DND-41 (cell line): ENCODE measurements around the gene ADK.

Source experiments
- ATAC-seq: fragments of 200-7000 bp; cut with Tn5 transposase; 3 replicates; pipeline ENCODE4 v1.9.1; 2021; ENCODE audit warnings: low read depth; ENCODE audit not compliant: insufficient read depth
- DNase-seq: peaks from one replicate; pipeline ENCODE4 v3.0.0-alpha.2; 2020
- H2AFZ ChIP-seq: 2 replicates; pipeline ENCODE4 v1.6.0; 2012; ENCODE audit warnings: low read depth, low read length
- H3K27ac ChIP-seq: 2 replicates; pipeline ENCODE4 v1.5.1; 2012; ENCODE audit warnings: low read length, inconsistent platforms
- H3K27me3 ChIP-seq: fragments of 200-600 bp; sonication (generic); 2 replicates; pipeline ENCODE4 v1.6.0; 2012; ENCODE audit warnings: low read length, mild to moderate bottlenecking, inconsistent platforms; ENCODE audit not compliant: insufficient read depth, poor library complexity
- H3K36me3 ChIP-seq: 2 replicates; pipeline ENCODE4 v1.5.1; 2012; ENCODE audit warnings: low read length, inconsistent platforms; ENCODE audit not compliant: insufficient read depth
- H3K4me1 ChIP-seq: 2 replicates; pipeline ENCODE4 v1.5.1; 2012; ENCODE audit warnings: mild to moderate bottlenecking, low read length; ENCODE audit not compliant: insufficient read depth
- H3K4me2 ChIP-seq: 2 replicates; pipeline ENCODE4 v1.6.0; 2012; ENCODE audit warnings: mild to moderate bottlenecking, moderate library complexity, low read length, inconsistent platforms; ENCODE audit not compliant: insufficient read depth
- H3K4me3 ChIP-seq, 2 experiments: fragments of 200-600 bp in 1 of 2; shearing (Covaris generic) in 1 of 2; 2 replicates each; pipeline ENCODE4 v1.5.1; 2012 to 2016; ENCODE audit warnings: inconsistent platforms in 2 of 2, low read length in 2 of 2, mild to moderate bottlenecking in 2 of 2, low read depth in 1 of 2, moderate library complexity in 1 of 2
- H3K79me2 ChIP-seq: 2 replicates; pipeline ENCODE4 v1.6.0; 2012; ENCODE audit warnings: low read length, inconsistent platforms; ENCODE audit not compliant: insufficient read depth
- H3K9ac ChIP-seq: 2 replicates; pipeline ENCODE4 v1.6.0; 2012; ENCODE audit warnings: low read depth, mild to moderate bottlenecking, inconsistent platforms, low read length, moderate library complexity
- H3K9me3 ChIP-seq: 2 replicates; pipeline ENCODE4 v1.5.1; 2012; ENCODE audit warnings: low read length, moderate library complexity, mild to moderate bottlenecking, inconsistent platforms; ENCODE audit not compliant: insufficient read depth, severe bottlenecking
- H4K20me1 ChIP-seq: 2 replicates; pipeline ENCODE4 v1.6.0; 2012; ENCODE audit warnings: low read length; ENCODE audit not compliant: insufficient read depth
- EZH2 ChIP-seq: IDR thresholded peaks from 3 replicates; pipeline ENCODE4 v1.6.1; 2012; ENCODE audit warnings: borderline replicate concordance, low read depth, mild to moderate bottlenecking, moderate library complexity, low read length, inconsistent platforms; ENCODE audit not compliant: severe bottlenecking
- TF ChIP-seq, protein P1 (sequence below): IDR thresholded peaks from 2 replicates; pipeline ENCODE4 v1.5.1; 2012; ENCODE audit warnings: borderline replicate concordance, low read length, moderate library complexity, mild to moderate bottlenecking; ENCODE audit not compliant: poor library complexity, severe bottlenecking; ENCODE audit errors: extremely low read depth

Gene ADK

GRCh38 chr10:74738542-74738941 lies 587.5 kb downstream of the ADK start:
- H3K27ac ChIP-seq: peak overlapping the region; percentile 51
- no peak overlapping the region for H3K9ac ChIP-seq
- H3K79me2 ChIP-seq: no peaks in the 10 kb centered on the region
- TF ChIP-seq, protein P1, sequence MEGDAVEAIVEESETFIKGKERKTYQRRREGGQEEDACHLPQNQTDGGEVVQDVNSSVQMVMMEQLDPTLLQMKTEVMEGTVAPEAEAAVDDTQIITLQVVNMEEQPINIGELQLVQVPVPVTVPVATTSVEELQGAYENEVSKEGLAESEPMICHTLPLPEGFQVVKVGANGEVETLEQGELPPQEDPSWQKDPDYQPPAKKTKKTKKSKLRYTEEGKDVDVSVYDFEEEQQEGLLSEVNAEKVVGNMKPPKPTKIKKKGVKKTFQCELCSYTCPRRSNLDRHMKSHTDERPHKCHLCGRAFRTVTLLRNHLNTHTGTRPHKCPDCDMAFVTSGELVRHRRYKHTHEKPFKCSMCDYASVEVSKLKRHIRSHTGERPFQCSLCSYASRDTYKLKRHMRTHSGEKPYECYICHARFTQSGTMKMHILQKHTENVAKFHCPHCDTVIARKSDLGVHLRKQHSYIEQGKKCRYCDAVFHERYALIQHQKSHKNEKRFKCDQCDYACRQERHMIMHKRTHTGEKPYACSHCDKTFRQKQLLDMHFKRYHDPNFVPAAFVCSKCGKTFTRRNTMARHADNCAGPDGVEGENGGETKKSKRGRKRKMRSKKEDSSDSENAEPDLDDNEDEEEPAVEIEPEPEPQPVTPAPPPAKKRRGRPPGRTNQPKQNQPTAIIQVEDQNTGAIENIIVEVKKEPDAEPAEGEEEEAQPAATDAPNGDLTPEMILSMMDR: no peak
- no peak for TF ChIP-seq EZH2
- DNase-seq (no peak), ATAC-seq (no peak)
- no peak overlapping the region for H3K4me3 ChIP-seq
- H3K4me1 ChIP-seq: peaks cover 17% of the 10 kb centered on the region
- peak overlapping the region; percentile 25; the same call in 1 of the 2 replicates for H3K4me2 ChIP-seq
- no peaks in the 10 kb centered on the region for H3K27me3 ChIP-seq
- H3K9me3 ChIP-seq: no peaks in the 10 kb centered on the region
- H3K36me3 ChIP-seq: no peaks in the 10 kb centered on the region
- peak overlapping the region; percentile 62; the same call in 1 of the 2 replicates for H2AFZ ChIP-seq
- no peaks in the 10 kb centered on the region for H4K20me1 ChIP-seq

DNA sequence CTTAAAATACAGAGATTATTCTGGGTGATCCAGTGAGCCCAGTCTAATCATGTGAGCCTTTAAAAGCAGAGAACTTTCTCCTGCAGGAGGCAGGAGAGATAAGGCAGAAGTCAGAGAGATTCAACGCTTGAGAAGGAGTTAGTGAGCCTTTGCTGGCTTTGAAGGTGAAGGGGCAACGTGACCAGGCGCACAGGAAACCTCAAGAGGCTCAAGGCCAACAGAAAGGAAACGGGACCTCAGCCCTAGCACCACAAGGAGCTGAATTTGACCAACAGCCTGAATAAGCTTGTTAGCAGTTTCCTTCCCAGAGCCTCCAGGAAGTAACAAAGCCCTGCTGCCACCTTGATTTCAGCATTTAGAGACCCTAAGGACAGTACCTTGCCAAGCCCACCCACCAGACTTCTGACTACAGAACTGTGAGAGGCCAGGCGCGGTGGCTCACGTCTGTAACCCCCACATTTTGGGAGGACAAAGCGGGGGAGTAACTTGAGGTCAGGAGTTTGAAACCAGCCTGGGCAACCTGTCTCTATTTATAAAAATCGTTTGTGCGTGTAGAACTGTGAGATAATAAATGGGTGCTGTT lies 588.1 kb downstream of the ADK start:
- DNase-seq: peak; percentile 69
- Histone ChIP-seq H3K27ac (peak overlapping the region; percentile 51), H2AFZ (peak overlapping the region; percentile 62), H3K36me3 (no peaks in the 10 kb centered on the region), H4K20me1 (no peaks in the 10 kb centered on the region), H3K4me3 (no peak overlapping the region), H3K4me1 (peaks cover 17% of the 10 kb centered on the region), H3K9ac (no peak overlapping the region; the same call in 1 of the 2 replicates), H3K4me2 (peak overlapping the region; percentile 25; the same call in 1 of the 2 replicates), H3K79me2 (no peaks in the 10 kb centered on the region), H3K9me3 (no peaks in the 10 kb centered on the region), H3K27me3 (no peaks in the 10 kb centered on the region)
- peak; percentile 86 for ATAC-seq
- no peak for TF ChIP-seq EZH2
- TF ChIP-seq, protein P1: peak; percentile 67

- no peak overlapping the region for H2AFZ ChIP-seq
- DNase-seq: no peak
- H3K9me3 ChIP-seq: no peaks in the 10 kb centered on the region
- ATAC-seq: no peak
- H3K4me2 ChIP-seq: no peak overlapping the region
- H3K4me1 ChIP-seq: peaks cover 11% of the 10 kb centered on the region
- no peaks in the 10 kb centered on the region for H3K27me3 ChIP-seq
- H4K20me1 ChIP-seq: no peaks in the 10 kb centered on the region
- no peaks in the 10 kb centered on the region for H3K79me2 ChIP-seq
- no peak for TF ChIP-seq EZH2
- TF ChIP-seq, protein P1: no peak
- H3K4me3 ChIP-seq: no peak overlapping the region
- H3K9ac ChIP-seq: no peak overlapping the region
- H3K36me3 ChIP-seq: no peaks in the 10 kb centered on the region
- no peak overlapping the region for H3K27ac ChIP-seq
Measured at GRCh38 chr10:74743401-74743800, 592.4 kb downstream of the ADK start.

DNA sequence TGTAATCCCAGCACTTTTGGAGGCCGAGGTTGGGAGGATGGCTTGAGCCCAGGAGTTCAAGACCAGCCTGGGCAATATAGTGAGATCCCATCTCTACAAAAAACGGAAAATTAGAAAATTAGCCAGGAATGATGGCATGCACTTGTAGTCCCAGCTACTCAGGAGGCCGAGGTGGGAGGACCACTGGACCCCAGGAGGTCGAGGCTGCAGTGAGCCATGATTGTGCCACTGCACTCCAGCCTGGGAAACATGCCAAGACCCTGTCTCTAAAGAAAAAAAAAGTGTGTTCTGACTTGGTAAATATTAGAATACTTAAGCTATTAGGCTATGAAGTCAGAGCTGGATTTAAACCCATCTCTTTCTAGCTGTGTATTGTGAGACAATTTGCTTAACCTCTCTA lies 594.4 kb downstream of the ADK start:
- H3K79me2 ChIP-seq: no peaks in the 10 kb centered on the region
- H3K9me3 ChIP-seq: no peaks in the 10 kb centered on the region
- TF ChIP-seq, protein P1: no peak
- TF ChIP-seq EZH2: no peak
- H2AFZ ChIP-seq: no peak overlapping the region
- H3K9ac ChIP-seq: no peak overlapping the region
- no peaks in the 10 kb centered on the region for H3K27me3 ChIP-seq
- no peak overlapping the region for H3K4me3 ChIP-seq
- no peaks in the 10 kb centered on the region for H4K20me1 ChIP-seq
- DNase-seq (no peak), ATAC-seq (no peak)
- no peak overlapping the region for H3K27ac ChIP-seq
- no peak overlapping the region for H3K4me2 ChIP-seq
- no peaks in the 10 kb centered on the region for H3K36me3 ChIP-seq
- no peaks in the 10 kb centered on the region for H3K4me1 ChIP-seq
